WTC11 (cell line): ENCODE results near the gene SCN9A. TPM values are rescaled to one million over a fixed set of nuclear protein-coding genes. Genes with fewer than 3 reads are reported as not detected.

Experiments used
- ATAC-seq: fragments of 200-7000 bp; cut with Tn5 transposase; 2 replicates; pipeline ENCODE4 v1.10.0; 2021; ENCODE audit warnings: mild to moderate bottlenecking, moderate library complexity
- CTCF ChIA-PET: fragments of 300-600 bp; sonication (Branson Sonifier 250); formaldehyde crosslinking; loops from one replicate; lab custom pipeline; 2021; ENCODE audit warnings: antibody characterized with exemption; lab: Charles Lee
- POLR2A ChIA-PET: fragments of 350-600 bp; sonication (Branson Sonifier 250); formaldehyde crosslinking; loops from one replicate; lab custom pipeline; 2021; ENCODE audit warnings: antibody characterized with exemption; lab: Charles Lee
- DNase-seq: peaks from one replicate; pipeline ENCODE4 v3.0.0; 2021; ENCODE audit warnings: low spot score
- H3K27ac Mint-ChIP-seq: 2 replicates; pipeline ENCODE4 v1.8.0; 2021; ENCODE audit warnings: mixed read lengths
- H3K27me3 Mint-ChIP-seq: 2 replicates; pipeline ENCODE4 v1.8.0; 2021; ENCODE audit warnings: low read depth, mild to moderate bottlenecking, moderate library complexity, mixed read lengths
- H3K36me3 Mint-ChIP-seq: 2 replicates; pipeline ENCODE4 v1.8.0; 2021; ENCODE audit warnings: mixed read lengths
- H3K4me1 Mint-ChIP-seq: 2 replicates; pipeline ENCODE4 v1.8.0; 2022; ENCODE audit warnings: mixed read lengths
- H3K4me3 Mint-ChIP-seq: 2 replicates; pipeline ENCODE4 v1.8.0; 2021; ENCODE audit warnings: mild to moderate bottlenecking, moderate library complexity, mixed read lengths
- H3K9me3 Mint-ChIP-seq: 2 replicates; pipeline ENCODE4 v1.8.0; 2021; ENCODE audit warnings: mixed read lengths
- AR ChIP-seq: fragments of 250-450 bp; sonication (Bioruptor Pico); IDR thresholded peaks from 2 replicates; pipeline ENCODE4 v1.9.0; 2021; ENCODE audit warnings: mild to moderate bottlenecking
- CBFB ChIP-seq: sonication (generic); formaldehyde crosslinking; IDR thresholded peaks from 2 replicates; pipeline ENCODE4 v1.8.1; 2022; ENCODE audit warnings: mild to moderate bottlenecking, low read depth, missing genetic modification reagents
- CREM ChIP-seq: sonication (generic); formaldehyde crosslinking; IDR thresholded peaks from 2 replicates; pipeline ENCODE4 v1.8.1; 2022; ENCODE audit warnings: mild to moderate bottlenecking, missing genetic modification reagents, moderate library complexity
- CTCF ChIP-seq: fragments of 200-600 bp; IDR thresholded peaks from 2 replicates; pipeline ENCODE4 v1.8.0; 2022; ENCODE audit warnings: antibody characterized with exemption
- GABPB1 ChIP-seq: sonication (generic); formaldehyde crosslinking; IDR thresholded peaks from 2 replicates; pipeline ENCODE4 v1.8.1; 2023; ENCODE audit warnings: mild to moderate bottlenecking, missing genetic modification reagents
- GRHL2 ChIP-seq: fragments of 250-450 bp; sonication (Bioruptor Pico); IDR thresholded peaks from 2 replicates; pipeline ENCODE4 v1.8.0; 2022; ENCODE audit warnings: mild to moderate bottlenecking, moderate library complexity; ENCODE audit not compliant: insufficient replicate concordance, severe bottlenecking
- MLX ChIP-seq: sonication (generic); formaldehyde crosslinking; IDR thresholded peaks from 2 replicates; pipeline ENCODE4 v1.8.1; 2023; ENCODE audit warnings: mild to moderate bottlenecking, missing genetic modification reagents, moderate library complexity
- NFYB ChIP-seq: sonication (generic); formaldehyde crosslinking; conservative IDR thresholded peaks from 2 replicates; pipeline ENCODE4 v1.8.0; 2022; ENCODE audit warnings: low read depth, missing genetic modification reagents
- OVOL2 ChIP-seq: fragments of 250-450 bp; sonication (Bioruptor Pico); IDR thresholded peaks from 2 replicates; pipeline ENCODE4 v1.9.0; 2021; ENCODE audit warnings: mild to moderate bottlenecking, borderline replicate concordance
- SMAD3 ChIP-seq: sonication (generic); formaldehyde crosslinking; IDR thresholded peaks from 2 replicates; pipeline ENCODE4 v1.8.0; 2022; ENCODE audit warnings: missing genetic modification reagents, mild to moderate bottlenecking, borderline replicate concordance
- TP53 ChIP-seq: sonication (generic); formaldehyde crosslinking; IDR thresholded peaks from 2 replicates; pipeline ENCODE4 v1.8.1; 2023; ENCODE audit warnings: mild to moderate bottlenecking, missing genetic modification reagents
- ZNF416 ChIP-seq: fragments of 250-450 bp; sonication (Bioruptor Pico); IDR thresholded peaks from 2 replicates; pipeline ENCODE4 v1.9.0; 2021; ENCODE audit warnings: mild to moderate bottlenecking, inconsistent platforms
- ZNF671 ChIP-seq: fragments of 250-450 bp; sonication (Bioruptor Pico); IDR thresholded peaks from 2 replicates; pipeline ENCODE4 v1.8.0; 2021; ENCODE audit warnings: mild to moderate bottlenecking
- total RNA-seq: library from RNA; stranded (reverse); gene quantifications from 3 replicates; pipeline ENCODE4 v1.2.3, GENCODE V29; 2021
- TF ChIP-seq, protein P1 (sequence below): sonication (generic); formaldehyde crosslinking; IDR thresholded peaks from 2 replicates; pipeline ENCODE4 v1.8.0; 2022; ENCODE audit warnings: mild to moderate bottlenecking, missing genetic modification reagents
- TF ChIP-seq, protein P2 (sequence below): sonication (generic); formaldehyde crosslinking; IDR thresholded peaks from 2 replicates; pipeline ENCODE4 v1.8.1; 2022; ENCODE audit warnings: mild to moderate bottlenecking, moderate library complexity, missing genetic modification reagents
- TF ChIP-seq, protein P3 (sequence below): sonication (generic); formaldehyde crosslinking; IDR thresholded peaks from 2 replicates; pipeline ENCODE4 v1.8.1; 2023; ENCODE audit warnings: mild to moderate bottlenecking, missing genetic modification reagents
- TF ChIP-seq, protein P4 (sequence below): sonication (generic); formaldehyde crosslinking; IDR thresholded peaks from 2 replicates; pipeline ENCODE4 v1.8.0; 2023; ENCODE audit warnings: mild to moderate bottlenecking, missing genetic modification reagents

Gene SCN9A
- total RNA-seq, 1 experiment from 2014 or later = 7.3 TPM

GRCh38 chr2:166180951-166181812 is 194.6 kb downstream of the SCN9A start:
- no peak overlapping the region for H3K27ac Mint-ChIP-seq
- H3K27me3 Mint-ChIP-seq = no peaks in the 10 kb centered on the region
- POLR2A ChIA-PET = no interaction called here
- TF ChIP-seq CTCF (0 out of 2 replicates have a peak, but pooled peaks have one; percentile 13), ZNF416 (CRISPR knock-in tag) (no peak), GABPB1 (CRISPR knock-in tag) (0 out of 2 replicates have a peak, but pooled peaks have one; percentile 38), ZNF671 (CRISPR knock-in tag) (no peak)
- TF ChIP-seq, all 79 proteins: peak for 2
- peak; percentile 83 for ATAC-seq
- Mint-ChIP-seq H3K4me3 (no peak overlapping the region), H3K9me3 (no peaks in the 10 kb centered on the region), H3K4me1 (peaks cover 34% of the 10 kb centered on the region), H3K36me3 (no peaks in the 10 kb centered on the region)
- peak; percentile 71 for DNase-seq
- CTCF ChIA-PET = interaction anchor here (1.4 to 2.9 kb wide), 9 partner anchors 32 to 335 kb away, joined by 3 to 9 read pairs (median 6); partner anchors contain the start of genes SCN1A, SCN9A and TTC21B

DNA sequence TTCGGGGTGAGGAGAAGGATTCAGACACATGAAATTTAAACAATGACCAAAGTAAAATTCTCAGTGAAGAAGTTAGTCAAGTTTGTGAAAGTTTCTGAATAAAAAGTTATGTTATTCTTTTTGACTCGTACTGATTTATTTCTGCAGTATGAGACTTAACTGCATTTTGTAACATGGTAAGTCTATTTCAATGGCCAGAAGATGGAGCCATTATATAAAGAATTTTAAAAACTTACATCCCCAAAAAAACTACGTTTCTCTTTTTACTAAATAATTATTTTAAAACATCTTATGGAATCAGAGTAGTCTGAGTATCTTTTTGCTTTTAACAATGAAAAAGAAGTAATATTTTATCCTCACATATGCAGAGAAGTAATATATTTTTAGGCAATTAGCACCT is 196.5 kb downstream of the SCN9A start:
- no peaks in the 10 kb centered on the region for H3K27me3 Mint-ChIP-seq
- no peaks in the 10 kb centered on the region for H3K9me3 Mint-ChIP-seq

More for the DNA sequence above, 196.5 kb downstream of the SCN9A start:
- Mint-ChIP-seq H3K27ac (no peak overlapping the region), H3K4me1 (peaks cover 23% of the 10 kb centered on the region), H3K36me3 (no peaks in the 10 kb centered on the region), H3K4me3 (no peak overlapping the region)
- DNase-seq = no peak
- no peak for ATAC-seq
- TF ChIP-seq NFYB (no peak), AR (CRISPR knock-in tag) (no peak), ZNF671 (CRISPR knock-in tag) (no peak), CREM (CRISPR knock-in tag) (no peak), SMAD3 (CRISPR knock-in tag) (no peak), GRHL2 (no peak), MLX (CRISPR knock-in tag) (no peak), OVOL2 (CRISPR knock-in tag) (no peak), CBFB (no peak), TP53 (CRISPR knock-in tag) (no peak)
- TF ChIP-seq, protein P1, sequence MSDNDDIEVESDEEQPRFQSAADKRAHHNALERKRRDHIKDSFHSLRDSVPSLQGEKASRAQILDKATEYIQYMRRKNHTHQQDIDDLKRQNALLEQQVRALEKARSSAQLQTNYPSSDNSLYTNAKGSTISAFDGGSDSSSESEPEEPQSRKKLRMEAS = no peak
- TF ChIP-seq, protein P2, sequence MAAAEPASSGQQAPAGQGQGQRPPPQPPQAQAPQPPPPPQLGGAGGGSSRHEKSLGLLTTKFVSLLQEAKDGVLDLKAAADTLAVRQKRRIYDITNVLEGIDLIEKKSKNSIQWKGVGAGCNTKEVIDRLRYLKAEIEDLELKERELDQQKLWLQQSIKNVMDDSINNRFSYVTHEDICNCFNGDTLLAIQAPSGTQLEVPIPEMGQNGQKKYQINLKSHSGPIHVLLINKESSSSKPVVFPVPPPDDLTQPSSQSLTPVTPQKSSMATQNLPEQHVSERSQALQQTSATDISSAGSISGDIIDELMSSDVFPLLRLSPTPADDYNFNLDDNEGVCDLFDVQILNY = no peak
- TF ChIP-seq, protein P3, sequence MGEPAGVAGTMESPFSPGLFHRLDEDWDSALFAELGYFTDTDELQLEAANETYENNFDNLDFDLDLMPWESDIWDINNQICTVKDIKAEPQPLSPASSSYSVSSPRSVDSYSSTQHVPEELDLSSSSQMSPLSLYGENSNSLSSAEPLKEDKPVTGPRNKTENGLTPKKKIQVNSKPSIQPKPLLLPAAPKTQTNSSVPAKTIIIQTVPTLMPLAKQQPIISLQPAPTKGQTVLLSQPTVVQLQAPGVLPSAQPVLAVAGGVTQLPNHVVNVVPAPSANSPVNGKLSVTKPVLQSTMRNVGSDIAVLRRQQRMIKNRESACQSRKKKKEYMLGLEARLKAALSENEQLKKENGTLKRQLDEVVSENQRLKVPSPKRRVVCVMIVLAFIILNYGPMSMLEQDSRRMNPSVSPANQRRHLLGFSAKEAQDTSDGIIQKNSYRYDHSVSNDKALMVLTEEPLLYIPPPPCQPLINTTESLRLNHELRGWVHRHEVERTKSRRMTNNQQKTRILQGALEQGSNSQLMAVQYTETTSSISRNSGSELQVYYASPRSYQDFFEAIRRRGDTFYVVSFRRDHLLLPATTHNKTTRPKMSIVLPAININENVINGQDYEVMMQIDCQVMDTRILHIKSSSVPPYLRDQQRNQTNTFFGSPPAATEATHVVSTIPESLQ (CRISPR knock-in tag) = no peak
- TF ChIP-seq, protein P4, sequence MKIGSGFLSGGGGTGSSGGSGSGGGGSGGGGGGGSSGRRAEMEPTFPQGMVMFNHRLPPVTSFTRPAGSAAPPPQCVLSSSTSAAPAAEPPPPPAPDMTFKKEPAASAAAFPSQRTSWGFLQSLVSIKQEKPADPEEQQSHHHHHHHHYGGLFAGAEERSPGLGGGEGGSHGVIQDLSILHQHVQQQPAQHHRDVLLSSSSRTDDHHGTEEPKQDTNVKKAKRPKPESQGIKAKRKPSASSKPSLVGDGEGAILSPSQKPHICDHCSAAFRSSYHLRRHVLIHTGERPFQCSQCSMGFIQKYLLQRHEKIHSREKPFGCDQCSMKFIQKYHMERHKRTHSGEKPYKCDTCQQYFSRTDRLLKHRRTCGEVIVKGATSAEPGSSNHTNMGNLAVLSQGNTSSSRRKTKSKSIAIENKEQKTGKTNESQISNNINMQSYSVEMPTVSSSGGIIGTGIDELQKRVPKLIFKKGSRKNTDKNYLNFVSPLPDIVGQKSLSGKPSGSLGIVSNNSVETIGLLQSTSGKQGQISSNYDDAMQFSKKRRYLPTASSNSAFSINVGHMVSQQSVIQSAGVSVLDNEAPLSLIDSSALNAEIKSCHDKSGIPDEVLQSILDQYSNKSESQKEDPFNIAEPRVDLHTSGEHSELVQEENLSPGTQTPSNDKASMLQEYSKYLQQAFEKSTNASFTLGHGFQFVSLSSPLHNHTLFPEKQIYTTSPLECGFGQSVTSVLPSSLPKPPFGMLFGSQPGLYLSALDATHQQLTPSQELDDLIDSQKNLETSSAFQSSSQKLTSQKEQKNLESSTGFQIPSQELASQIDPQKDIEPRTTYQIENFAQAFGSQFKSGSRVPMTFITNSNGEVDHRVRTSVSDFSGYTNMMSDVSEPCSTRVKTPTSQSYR (CRISPR knock-in tag) = no peak
- ChIA-PET POLR2A (no interaction called here), CTCF (interaction anchor here (2.1 kb wide), 1 partner anchor 224 kb away, joined by 6 read pairs; no protein-coding TSS in a partner anchor)
